ENCODE results near the gene LPCAT2. TPM values are rescaled to one million over a fixed set of nuclear protein-coding genes. Genes with fewer than 3 reads are reported as not detected.

The LPCAT2 gene
- total RNA-seq, 1 experiment from 2014 or later, result 7.1 TPM

DNA sequence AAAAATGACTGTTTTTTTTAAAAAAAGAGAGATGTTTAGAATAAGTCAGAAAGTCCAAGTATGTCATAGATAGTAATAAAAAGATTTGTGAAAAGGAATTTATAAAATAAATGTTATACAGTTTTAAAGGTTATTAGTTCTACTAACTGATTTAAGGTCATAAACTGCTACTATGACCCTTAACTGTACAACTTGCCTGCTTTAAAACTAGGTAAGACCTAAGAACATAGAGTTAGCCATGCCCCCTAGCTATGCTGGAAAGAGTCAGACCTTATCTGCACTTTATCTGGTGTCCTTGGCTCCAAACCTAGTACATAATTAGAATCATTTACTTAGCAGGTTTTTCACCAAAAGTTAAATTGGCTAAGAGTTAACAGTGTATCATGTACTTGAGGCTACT is 123.4 kb downstream of the LPCAT2 start (continued):
- TF ChIP-seq, protein P1, sequence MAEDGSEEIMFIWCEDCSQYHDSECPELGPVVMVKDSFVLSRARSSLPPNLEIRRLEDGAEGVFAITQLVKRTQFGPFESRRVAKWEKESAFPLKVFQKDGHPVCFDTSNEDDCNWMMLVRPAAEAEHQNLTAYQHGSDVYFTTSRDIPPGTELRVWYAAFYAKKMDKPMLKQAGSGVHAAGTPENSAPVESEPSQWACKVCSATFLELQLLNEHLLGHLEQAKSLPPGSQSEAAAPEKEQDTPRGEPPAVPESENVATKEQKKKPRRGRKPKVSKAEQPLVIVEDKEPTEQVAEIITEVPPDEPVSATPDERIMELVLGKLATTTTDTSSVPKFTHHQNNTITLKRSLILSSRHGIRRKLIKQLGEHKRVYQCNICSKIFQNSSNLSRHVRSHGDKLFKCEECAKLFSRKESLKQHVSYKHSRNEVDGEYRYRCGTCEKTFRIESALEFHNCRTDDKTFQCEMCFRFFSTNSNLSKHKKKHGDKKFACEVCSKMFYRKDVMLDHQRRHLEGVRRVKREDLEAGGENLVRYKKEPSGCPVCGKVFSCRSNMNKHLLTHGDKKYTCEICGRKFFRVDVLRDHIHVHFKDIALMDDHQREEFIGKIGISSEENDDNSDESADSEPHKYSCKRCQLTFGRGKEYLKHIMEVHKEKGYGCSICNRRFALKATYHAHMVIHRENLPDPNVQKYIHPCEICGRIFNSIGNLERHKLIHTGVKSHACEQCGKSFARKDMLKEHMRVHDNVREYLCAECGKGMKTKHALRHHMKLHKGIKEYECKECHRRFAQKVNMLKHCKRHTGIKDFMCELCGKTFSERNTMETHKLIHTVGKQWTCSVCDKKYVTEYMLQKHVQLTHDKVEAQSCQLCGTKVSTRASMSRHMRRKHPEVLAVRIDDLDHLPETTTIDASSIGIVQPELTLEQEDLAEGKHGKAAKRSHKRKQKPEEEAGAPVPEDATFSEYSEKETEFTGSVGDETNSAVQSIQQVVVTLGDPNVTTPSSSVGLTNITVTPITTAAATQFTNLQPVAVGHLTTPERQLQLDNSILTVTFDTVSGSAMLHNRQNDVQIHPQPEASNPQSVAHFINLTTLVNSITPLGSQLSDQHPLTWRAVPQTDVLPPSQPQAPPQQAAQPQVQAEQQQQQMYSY (CRISPR knock-in tag; IDR thresholded peaks at IDR 0.05), result no peak

DNA sequence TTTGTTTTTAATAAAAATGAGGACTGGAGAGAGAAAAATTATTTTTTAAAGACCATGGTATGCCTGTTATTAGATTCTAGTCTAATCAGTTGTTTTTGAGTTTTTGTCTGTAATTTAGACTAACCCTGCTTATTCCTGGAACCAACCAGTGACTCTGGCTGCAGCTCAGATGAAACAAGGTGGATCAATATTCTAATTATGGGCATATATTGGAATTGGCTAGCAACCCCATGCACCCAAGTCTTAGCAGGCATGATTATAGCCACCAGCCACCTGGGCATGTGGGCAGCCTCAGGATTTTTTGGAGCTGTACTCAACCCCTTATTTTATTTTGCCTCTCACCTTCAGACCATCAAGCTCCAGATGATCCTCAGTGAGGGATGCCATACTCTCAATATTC is 125.3 kb downstream of the LPCAT2 start:
- peaks cover 10% of the 10 kb centered on the region for H3K27me3 Mint-ChIP-seq (ENCODE audit: low read depth)
- no peak overlapping the region for H3K4me3 Mint-ChIP-seq
- TF ChIP-seq NR2C2 (CRISPR knock-in tag; IDR thresholded peaks at IDR 0.05) (no peak), ZNF232 (CRISPR knock-in tag; IDR thresholded peaks at IDR 0.05) (no peak)
- TF ChIP-seq, protein P2, sequence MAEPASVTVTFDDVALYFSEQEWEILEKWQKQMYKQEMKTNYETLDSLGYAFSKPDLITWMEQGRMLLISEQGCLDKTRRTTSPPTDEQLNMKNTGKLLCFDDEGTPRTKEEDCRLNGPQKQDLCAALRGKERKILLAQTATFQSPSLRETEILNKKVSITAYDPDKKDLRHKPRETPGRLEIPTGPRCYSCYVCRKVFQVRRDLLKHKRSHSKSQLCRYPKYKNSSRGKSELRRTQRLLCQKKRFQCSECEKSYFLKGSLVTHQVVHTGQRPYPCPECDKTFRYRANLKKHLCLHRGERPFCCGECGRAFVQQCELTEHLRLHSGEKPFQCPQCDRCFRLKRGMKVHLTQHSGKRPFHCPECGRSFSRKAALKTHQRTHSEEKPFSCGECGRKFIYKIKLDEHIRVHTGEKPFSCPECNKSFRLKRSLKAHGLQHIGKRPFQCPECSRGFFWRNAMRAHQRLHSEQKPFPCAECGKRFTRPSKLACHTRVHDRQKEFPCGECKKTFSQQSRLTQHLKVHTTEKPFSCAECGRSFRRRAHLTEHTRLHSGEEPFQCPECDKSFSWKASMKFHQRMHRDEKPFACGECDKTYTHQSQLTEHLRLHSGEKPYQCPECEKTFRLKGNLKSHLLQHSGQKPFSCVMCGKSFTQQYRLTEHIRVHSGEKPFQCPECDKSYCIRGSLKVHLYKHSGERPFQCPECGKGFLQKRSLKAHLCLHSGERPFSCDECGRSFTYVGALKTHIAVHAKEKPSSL (CRISPR knock-in tag; conservative IDR thresholded peaks at IDR 0.05), result no peak
- POLR2A ChIA-PET, result no interaction called here
- peaks cover 23% of the 10 kb centered on the region for H3K36me3 Mint-ChIP-seq
- CTCF ChIA-PET, result interaction anchor here (1.0 kb wide), 1 partner anchor 23 kb away, joined by 3 read pairs; no protein-coding TSS in a partner anchor
- H3K9me3 Mint-ChIP-seq, result peaks cover 55% of the 10 kb centered on the region
- DNase-seq (ENCODE audit: low spot score) (no peak), ATAC-seq (no peak)
- peaks cover 9% of the 10 kb centered on the region; the same call in 1 of the 2 replicates for H3K4me1 Mint-ChIP-seq
- H3K27ac Mint-ChIP-seq, result no peak overlapping the region

Other genes with a start within 250 kb of the LPCAT2 start
- 0.14 to 0.23 TPM (median 0.22 TPM) in 3 replicates for gene IRX6, start 184.9 kb upstream of the LPCAT2 start, total RNA-seq (2021)
- 51.5 to 61.3 TPM (median 55.8 TPM) in 3 replicates for gene MMP2, start 29.9 kb upstream of the LPCAT2 start, total RNA-seq (2021)
- gene CAPNS2, start 57.6 kb downstream of the LPCAT2 start, total RNA-seq (2021), result 0.28 TPM in 1 of 3 replicates, not detected in the others
- gene SLC6A2, start 146.9 kb downstream of the LPCAT2 start, total RNA-seq (2021), result 0.16 to 0.30 TPM (median 0.20 TPM) in 3 replicates